K562 (cell line): ENCODE data around the gene ACVR1C. TPM values are rescaled to one million over a fixed set of nuclear protein-coding genes. Genes with fewer than 3 reads are reported as not detected.

Experiments used
- ATAC-seq: fragments of 200-7000 bp; cut with Tn5 transposase; 3 replicates; pipeline ENCODE4 v1.9.1; 2020; ENCODE audit warnings: moderate library complexity
- BruUV-seq: library from RNA; stranded (reverse); fragments of 400-500 nt; replicated peaks from 2 replicates; lab custom pipeline; 2021; lab: Mats Ljungman, UMichigan
- CTCF ChIA-PET: fragments of 300-600 bp; formaldehyde crosslinking; extraction: SDS; loops from one replicate; lab custom pipeline; 2021; ENCODE audit warnings: low intra/inter-chr PET ratio; lab: Yijun Ruan, JAX
- POLR2A ChIA-PET: fragments of 300-600, 350-650 bp; sonication (Branson Sonifier 250); formaldehyde crosslinking; extraction: SDS; loops from one replicate; lab custom pipeline; 2021; ENCODE audit warnings: antibody characterized with exemption, inconsistent platforms; lab: Yijun Ruan, JAX
- DNase-seq, 4 experiments: peaks; one replicate each; pipeline versions ENCODE4 v3.0.0 to v3.0.0-alpha.2; 2011 to 2018; ENCODE audit warnings: low spot score in 3 of 4, mixed read lengths in 3 of 4; ENCODE audit errors: extremely low read depth in 1 of 4
- FAIRE-seq: peaks from 2 replicates; lab custom pipeline; 2011; peaks lifted over from hg19 to GRCh38; lab: Jason Lieb, UNC
- H2AFZ ChIP-seq: 2 replicates; pipeline ENCODE4 v1.6.0; 2011; ENCODE audit warnings: low read depth, low read length, control low read depth, inconsistent platforms
- H3K27ac ChIP-seq: fragments of 200-600 bp; 3 replicates; pipeline ENCODE4 v1.8.0; 2011; ENCODE audit warnings: low read depth, mild to moderate bottlenecking, control low read depth, inconsistent platforms, low read length, moderate library complexity, mixed read lengths; ENCODE audit errors: extremely low read depth
- H3K27me3 ChIP-seq, 2 experiments: fragments of 300-600 bp in 1 of 2; 2 replicates in 1 of 2; 3 replicates in 1 of 2; pipeline versions ENCODE4 v1.6.0 to v1.8.0; 2011; ENCODE audit warnings: inconsistent platforms in 2 of 2, low read length in 2 of 2, mild to moderate bottlenecking in 1 of 2, mixed read lengths in 1 of 2, moderate library complexity in 1 of 2; ENCODE audit not compliant: control insufficient read depth in 2 of 2, insufficient read depth in 2 of 2
- H3K36me3 ChIP-seq: fragments of 300-600 bp; 3 replicates; pipeline ENCODE4 v1.8.0; 2011; ENCODE audit warnings: mild to moderate bottlenecking, low read length, inconsistent platforms; ENCODE audit not compliant: control insufficient read depth, insufficient read depth
- H3K4me1 ChIP-seq, 2 experiments: fragments of 200-600 bp in 1 of 2; replicated peaks in 1 of 2; 2 replicates in 1 of 2; 3 replicates in 1 of 2; pipeline versions ENCODE4 v1.5.1 to v1.8.0; 2011; ENCODE audit warnings: inconsistent platforms in 2 of 2, low read length in 2 of 2, mild to moderate bottlenecking in 1 of 2, mixed read lengths in 1 of 2, moderate library complexity in 1 of 2; ENCODE audit not compliant: control insufficient read depth in 2 of 2, insufficient read depth in 2 of 2
- H3K4me2 ChIP-seq: 2 replicates; pipeline ENCODE4 v1.6.1; 2011; ENCODE audit warnings: low read length, control low read depth, inconsistent platforms, mixed read lengths; ENCODE audit not compliant: insufficient read depth
- H3K4me3 ChIP-seq: fragments of 200-600 bp; sonication (generic), shearing (Covaris generic); 2 replicates; pipeline ENCODE4 v1.5.1; 2016; ENCODE audit warnings: control low read depth, inconsistent platforms
- H3K79me2 ChIP-seq: fragments of 200-600 bp; 3 replicates; pipeline ENCODE4 v1.8.0; 2011; ENCODE audit warnings: low read length, inconsistent platforms; ENCODE audit not compliant: control insufficient read depth, insufficient read depth
- H3K9ac ChIP-seq, 2 experiments: 2 replicates each; pipeline versions ENCODE4 v1.6.0 to v1.6.1; 2011; ENCODE audit warnings: low read depth in 2 of 2, low read length in 2 of 2, control low read depth in 1 of 2, inconsistent platforms in 1 of 2, mild to moderate bottlenecking in 1 of 2, mixed read lengths in 1 of 2; ENCODE audit not compliant: insufficient read depth in 1 of 2
- H3K9me1 ChIP-seq: one replicate; pipeline ENCODE4 v1.6.0; 2011; ENCODE audit warnings: inconsistent platforms, mild to moderate bottlenecking, low read length, moderate library complexity; ENCODE audit not compliant: control insufficient read depth, insufficient read depth
- H3K9me3 ChIP-seq: replicated peaks from 2 replicates; pipeline ENCODE4 v1.5.1; 2011; ENCODE audit warnings: low read depth, low read length, inconsistent platforms; ENCODE audit not compliant: control insufficient read depth, insufficient read depth
- H4K20me1 ChIP-seq: replicated peaks from 2 replicates; pipeline ENCODE4 v1.6.1; 2011; ENCODE audit warnings: low read length, inconsistent platforms, mixed read lengths; ENCODE audit not compliant: control insufficient read depth, insufficient read depth
- CBX8 ChIP-seq: fragments of 200-600 bp; sonication (generic); IDR thresholded peaks from 2 replicates; pipeline ENCODE4 v1.6.1; 2012; ENCODE audit warnings: borderline replicate concordance, mixed run types, low read depth, mild to moderate bottlenecking, moderate library complexity, mixed read lengths, low read length, control low read depth, inconsistent platforms; ENCODE audit not compliant: poor library complexity, severe bottlenecking; ENCODE audit errors: extremely low read depth
- FOXP4 ChIP-seq: sonication (generic); formaldehyde crosslinking; IDR thresholded peaks from 2 replicates; pipeline ENCODE4 v1.8.0; 2022; ENCODE audit warnings: mild to moderate bottlenecking, missing genetic modification reagents, borderline replicate concordance
- MTA2 ChIP-seq: fragments of 450-650 bp; IDR thresholded peaks from 2 replicates; pipeline ENCODE4 v1.6.1; 2016; ENCODE audit warnings: low read depth
- SRSF7 ChIP-seq: fragments of 200-400 bp; formaldehyde crosslinking; optimal IDR thresholded peaks from 2 replicates; pipeline ENCODE3; 2017; ENCODE audit warnings: mild to moderate bottlenecking, low read depth, low read length
- XRCC4 ChIP-seq: IDR thresholded peaks from one replicate; pipeline ENCODE4 v1.6.1; 2011; ENCODE audit not compliant: insufficient read depth, insufficient read length; ENCODE audit errors: extremely low read depth
- WGBS: fragments of 100-300 bp; shearing (Covaris generic); methylation state at CpG from one replicate; pipeline ENCODE4 v1.1.6; 2016; ENCODE audit warnings: low coverage, mixed read lengths; ENCODE audit not compliant: insufficient coverage; ENCODE audit errors: missing lambda C conversion rate; 5-methylcytosine and 5-hydroxymethylcytosine counted together
- in situ Hi-C: fragments of 300-500 bp; cut with MboI; formaldehyde crosslinking; loops from 4 replicates; pipeline ENCODE4 v1.15.0; 2018; ENCODE audit warnings: inconsistent platforms, mixed read lengths
- intact Hi-C: fragments of 100-400 bp; cut with micrococcal nuclease; formaldehyde crosslinking; loops from 2 replicates; pipeline ENCODE4 v1.14.2; 2022
- polyA plus RNA-seq, 8 experiments: library from polyadenylated mRNA; depleted of rRNA in 4 of 8; stranded (reverse) in 5 of 8; unstranded in 3 of 8; fragments of >200 nt; fragmentation: Nextera tagmentation in 2 of 8; fragmentation: Illumina TruSeq in 1 of 8; extraction: Ambion mirVana in 2 of 8; extraction: Trizol in 1 of 8; gene quantifications; 2 replicates each; pipeline versions ENCODE4 v1.2.1 to v1.2.3, GENCODE V29; 2011 to 2014; ENCODE audit warnings: inconsistent platforms in 1 of 8, missing spikeins in 1 of 8
- total RNA-seq, 7 experiments: library from RNA; depleted of rRNA in 6 of 7; stranded (reverse); fragments of >200 nt in 6 of 7; fragmentation: Illumina TruSeq in 2 of 7; extraction: Trizol in 2 of 7; gene quantifications; 2 replicates each; pipeline versions ENCODE4 v1.2.1 to v1.2.3, GENCODE V29; 2011 to 2021; ENCODE audit warnings: low replicate concordance in 1 of 7

ACVR1C gene
- total and polyA plus RNA-seq, 9 of the 15 experiments (the other 6 are each of a cell fraction or from before 2014, with no cell fraction given), result 0.05 to 0.58 (median 0.28) TPM

- TF ChIP-seq XRCC4 (no peak), SRSF7 (no peak), CBX8 (no peak), MTA2 (no peak), FOXP4 (no peak)
- in situ Hi-C loops, result loop anchor here (25.0 kb wide), 1 partner anchor 1250 kb away; no protein-coding TSS in a partner anchor
- BruUV-seq, result no TSS peak
Observed at GRCh38 chr2:157487747-157488146, 140.9 kb downstream of the ACVR1C start.

More at GRCh38 chr2:157487747-157488146, 140.9 kb downstream of the ACVR1C start:
- no peak for ATAC-seq
- no peaks in the 10 kb centered on the region for H3K36me3 ChIP-seq
- no peak overlapping the region for H3K4me3 ChIP-seq
- no peaks in the 10 kb centered on the region for H3K79me2 ChIP-seq
- no peak overlapping the region for H2AFZ ChIP-seq
- H3K4me1 ChIP-seq, result no peaks in the 10 kb centered on the region
- no peak for FAIRE-seq
- no peak overlapping the region for H3K27ac ChIP-seq
- H3K9me1 ChIP-seq, result no peaks in the 10 kb centered on the region
- WGBS, result 2% methylated on average over 3 of the region's 3 CpGs
- no peak overlapping the region for H3K4me2 ChIP-seq
- CTCF ChIA-PET, result no interaction called here
- peaks cover 3 to 11% of the 10 kb centered on the region in 2 experiments; a peak in 3 of 5 replicates for H3K27me3 ChIP-seq
- H4K20me1 ChIP-seq, result no peaks in the 10 kb centered on the region
- POLR2A ChIA-PET, result no interaction called here
- intact Hi-C loops, result no loop called here
- H3K9ac ChIP-seq, result no peak overlapping the region
- DNase-seq, result no peak
- H3K9me3 ChIP-seq, result no peaks in the 10 kb centered on the region
